IMR-90 (cell line): ENCODE data around the gene PHOX2A. TPM values are rescaled to one million over a fixed set of nuclear protein-coding genes. Genes with fewer than 3 reads are reported as not detected.

Source experiments
- ATAC-seq: fragments of 200-7000 bp; cut with Tn5 transposase; 2 replicates; pipeline ENCODE4 v1.9.1; 2020; ENCODE audit warnings: low read depth, mild to moderate bottlenecking, moderate library complexity
- BruUV-seq: library from RNA; stranded (reverse); fragments of 400-500 nt; replicated peaks from 2 replicates; lab custom pipeline; 2021; lab: Mats Ljungman, UMichigan
- CTCF ChIA-PET: fragments of 300-600 bp; formaldehyde crosslinking; extraction: SDS; loops from one replicate; lab custom pipeline; 2021; ENCODE audit warnings: antibody characterized with exemption; lab: Yijun Ruan, JAX
- POLR2A ChIA-PET: fragments of 300-600 bp; sonication (Branson Sonifier 250); formaldehyde crosslinking; loops from one replicate; lab custom pipeline; 2022; ENCODE audit warnings: antibody characterized with exemption; ENCODE audit not compliant: unreplicated experiment; lab: Charles Lee
- DNase-seq: peaks from one replicate; pipeline ENCODE4 v3.0.0; 2013
- H2AFZ ChIP-seq: replicated peaks from 2 replicates; pipeline ENCODE3; 2013; ENCODE audit warnings: low read length, mild to moderate bottlenecking; ENCODE audit not compliant: poor library complexity
- H2AK5ac ChIP-seq: 2 replicates; pipeline ENCODE4 v1.6.1; 2013; ENCODE audit warnings: low read depth, low read length, inconsistent platforms
- H2AK9ac ChIP-seq: replicated peaks from 2 replicates; pipeline ENCODE3; 2013; ENCODE audit warnings: mild to moderate bottlenecking, low read depth, low read length, moderate library complexity; ENCODE audit not compliant: poor library complexity
- H2BK120ac ChIP-seq: 2 replicates; pipeline ENCODE4 v1.6.1; 2013; ENCODE audit warnings: low read depth, low read length, inconsistent platforms
- H2BK15ac ChIP-seq: 3 replicates; pipeline ENCODE4 v1.6.1; 2013; ENCODE audit warnings: low read depth, low read length, inconsistent platforms
- H2BK20ac ChIP-seq: 2 replicates; pipeline ENCODE4 v1.6.1; 2013; ENCODE audit warnings: low read depth, mild to moderate bottlenecking, inconsistent platforms, low read length, moderate library complexity
- H2BK5ac ChIP-seq: 2 replicates; pipeline ENCODE4 v1.6.1; 2013; ENCODE audit warnings: mild to moderate bottlenecking, low read depth, low read length, inconsistent platforms; ENCODE audit not compliant: poor library complexity, severe bottlenecking
- H3K14ac ChIP-seq: replicated peaks from 2 replicates; pipeline ENCODE4 v1.6.1; 2013; ENCODE audit warnings: low read depth, low read length, inconsistent platforms
- H3K18ac ChIP-seq: 2 replicates; pipeline ENCODE4 v1.6.1; 2013; ENCODE audit warnings: low read depth, low read length, control low read depth
- H3K23ac ChIP-seq: 2 replicates; pipeline ENCODE4 v1.6.1; 2013; ENCODE audit warnings: low read depth, low read length, inconsistent platforms
- H3K27ac ChIP-seq: 2 replicates; pipeline ENCODE4 v1.5.1; 2013; ENCODE audit warnings: mild to moderate bottlenecking, control low read depth, low read length; ENCODE audit not compliant: insufficient read depth
- H3K27me3 ChIP-seq: 2 replicates; pipeline ENCODE4 v1.6.1; 2013; ENCODE audit warnings: low read length; ENCODE audit not compliant: control insufficient read depth, insufficient read depth
- H3K36me3 ChIP-seq: 2 replicates; pipeline ENCODE4 v1.6.1; 2013; ENCODE audit warnings: low read length, mixed read lengths; ENCODE audit not compliant: control insufficient read depth, insufficient read depth
- H3K4ac ChIP-seq: 2 replicates; pipeline ENCODE4 v1.6.1; 2013; ENCODE audit warnings: low read depth, low read length, inconsistent platforms
- H3K4me1 ChIP-seq: 2 replicates; pipeline ENCODE4 v1.6.1; 2013; ENCODE audit warnings: low read length, mixed read lengths; ENCODE audit not compliant: control insufficient read depth, insufficient read depth
- H3K4me2 ChIP-seq: 2 replicates; pipeline ENCODE4 v1.6.1; 2013; ENCODE audit warnings: low read depth, mild to moderate bottlenecking, control low read depth, low read length, moderate library complexity
- H3K4me3 ChIP-seq: 2 replicates; pipeline ENCODE4 v1.5.1; 2013; ENCODE audit warnings: low read depth, mild to moderate bottlenecking, control low read depth, low read length, moderate library complexity; ENCODE audit not compliant: insufficient read depth
- H3K56ac ChIP-seq: 2 replicates; pipeline ENCODE4 v1.6.1; 2013; ENCODE audit warnings: low read length, inconsistent platforms; ENCODE audit not compliant: insufficient read depth; ENCODE audit errors: extremely low read depth
- H3K79me1 ChIP-seq, 2 experiments: 2 replicates each; pipeline ENCODE4 v1.6.1; 2013; ENCODE audit warnings: low read length in 2 of 2, inconsistent platforms in 1 of 2, low read depth in 1 of 2
- H3K9ac ChIP-seq: 2 replicates; pipeline ENCODE4 v1.6.1; 2013; ENCODE audit warnings: low read depth, low read length, control low read depth
- H3K9me1 ChIP-seq: 2 replicates; pipeline ENCODE4 v1.6.1; 2013; ENCODE audit warnings: low read length, inconsistent platforms; ENCODE audit not compliant: insufficient read depth
- H3K9me3 ChIP-seq: 2 replicates; pipeline ENCODE4 v1.6.1; 2013; ENCODE audit warnings: low read length; ENCODE audit not compliant: control insufficient read depth, insufficient read depth
- H4K20me1 ChIP-seq: 2 replicates; pipeline ENCODE4 v1.6.1; 2013; ENCODE audit warnings: low read length, inconsistent platforms; ENCODE audit not compliant: insufficient read depth
- H4K5ac ChIP-seq: 2 replicates; pipeline ENCODE4 v1.6.1; 2013; ENCODE audit warnings: mild to moderate bottlenecking, low read depth, low read length, control low read depth
- H4K8ac ChIP-seq, 2 experiments: 2 replicates each; pipeline ENCODE4 v1.6.1; 2013; ENCODE audit warnings: low read depth in 2 of 2, low read length in 2 of 2, control low read depth in 1 of 2, inconsistent platforms in 1 of 2
- H4K91ac ChIP-seq: 2 replicates; pipeline ENCODE4 v1.6.1; 2013; ENCODE audit warnings: low read depth, low read length, inconsistent platforms; ENCODE audit not compliant: insufficient read depth
- BHLHE40 ChIP-seq: fragments of 150-350 bp; IDR thresholded peaks from 2 replicates; pipeline ENCODE4 v1.6.1; 2016; ENCODE audit warnings: mild to moderate bottlenecking, low read depth, low read length
- CHD1 ChIP-seq: IDR thresholded peaks from 2 replicates; pipeline ENCODE4 v1.6.1; 2012; ENCODE audit warnings: low read depth, low read length, improper control_type of control experiment
- FOS ChIP-seq: fragments of 150-350 bp; IDR thresholded peaks from 2 replicates; pipeline ENCODE4 v1.6.1; 2016; ENCODE audit warnings: low read depth, low read length
- MAFK ChIP-seq: IDR thresholded peaks from 2 replicates; pipeline ENCODE4 v1.6.1; 2012; ENCODE audit warnings: low read depth, low read length, improper control_type of control experiment
- MAZ ChIP-seq: IDR thresholded peaks from 2 replicates; pipeline ENCODE4 v1.6.1; 2012; ENCODE audit warnings: low read depth, mild to moderate bottlenecking, low read length, improper control_type of control experiment, moderate library complexity, borderline replicate concordance
- MXI1 ChIP-seq: IDR thresholded peaks from 2 replicates; pipeline ENCODE4 v1.6.1; 2012; ENCODE audit warnings: low read depth, mild to moderate bottlenecking, low read length, moderate library complexity, borderline replicate concordance
- NFE2L2 ChIP-seq: fragments of 150-350 bp; IDR thresholded peaks from 2 replicates; pipeline ENCODE4 v1.6.1; 2016; ENCODE audit warnings: low read depth, mild to moderate bottlenecking, low read length
- POLR2A ChIP-seq: IDR thresholded peaks from 2 replicates; pipeline ENCODE4 v1.6.1; 2012; ENCODE audit warnings: mild to moderate bottlenecking, low read depth, low read length
- RAD21 ChIP-seq: IDR thresholded peaks from 2 replicates; pipeline ENCODE4 v1.6.1; 2012; ENCODE audit warnings: low read length, improper control_type of control experiment
- RCOR1 ChIP-seq: IDR thresholded peaks from 2 replicates; pipeline ENCODE4 v1.6.1; 2012; ENCODE audit warnings: mild to moderate bottlenecking, low read length, improper control_type of control experiment; ENCODE audit not compliant: insufficient replicate concordance
- SMC3 ChIP-seq: fragments of 150-350 bp; IDR thresholded peaks from 2 replicates; pipeline ENCODE4 v1.6.1; 2016; ENCODE audit warnings: low read depth, mild to moderate bottlenecking, antibody characterized with exemption, low read length, moderate library complexity
- WGBS, 2 experiments: methylation state at CpG; one replicate each; pipeline versions ENCODE4 v1.1.5 to v1.1.7; 2013; ENCODE audit warnings: missing lambda C conversion rate in 2 of 2; ENCODE audit not compliant: insufficient read length in 1 of 2; ENCODE audit errors: extremely low coverage in 2 of 2; 5-methylcytosine and 5-hydroxymethylcytosine counted together
- dilution Hi-C: fragments of 300-500 bp; cut with HindIII; formaldehyde crosslinking; loops from one replicate; pipeline ENCODE4 v1.14.3; 2018; ENCODE audit warnings: low sequenced_read_pairs; ENCODE audit not compliant: unreplicated experiment
- in situ Hi-C: fragments of 300-500 bp; cut with MboI; formaldehyde crosslinking; loops from 3 replicates; pipeline ENCODE4 v1.14.3; 2019; ENCODE audit warnings: low sequenced_read_pairs, inconsistent platforms, mixed read lengths
- intact Hi-C: fragments of 100-400 bp; cut with micrococcal nuclease; formaldehyde crosslinking; loops from 2 replicates; pipeline ENCODE4 v1.10.0; 2022
- polyA plus RNA-seq, 3 experiments: library from polyadenylated mRNA; depleted of rRNA; stranded (reverse); fragments of >200 nt; gene quantifications; 2 replicates each; pipeline ENCODE4 v1.2.3, GENCODE V29; 2012; ENCODE audit warnings: low replicate concordance in 1 of 3
- total RNA-seq: library from RNA; depleted of rRNA; stranded (reverse); fragments of >200 nt; gene quantifications from 2 replicates; pipeline ENCODE4 v1.2.3, GENCODE V29; 2012
- TF ChIP-seq, protein P1 (sequence below): fragments of 150-350 bp; IDR thresholded peaks from 2 replicates; pipeline ENCODE4 v1.6.1; 2017; ENCODE audit warnings: mild to moderate bottlenecking, antibody characterized with exemption, low read length, low read depth
- TF ChIP-seq, protein P2 (sequence below): fragments of 150-350 bp; IDR thresholded peaks from 2 replicates; pipeline ENCODE4 v1.6.1; 2016; ENCODE audit warnings: low read depth, mild to moderate bottlenecking, low read length, moderate library complexity, borderline replicate concordance

PHOX2A gene
- total and polyA plus RNA-seq, 2 of the 4 experiments (the other 2 are of a cell fraction), result not detected

GRCh38 chr11:72222907-72223614 is 20.9 kb downstream of the PHOX2A start:
- dilution Hi-C loops, result no loop called here
- POLR2A ChIA-PET, result interaction anchor here (0.6 kb wide), 1 partner anchor 266 kb away, joined by 3 read pairs; no protein-coding TSS in a partner anchor
- 3% methylated on average over 10 of the region's 47 CpGs; no CpG with 5 or more reads in 1 of the 2 experiments for WGBS, 2 experiments
- TF ChIP-seq RAD21 (no peak), MAFK (peak; percentile 66), MAZ (peak; percentile 87), POLR2A (no peak; the same call in 1 of the 2 replicates), FOS (no peak), MXI1 (peak; percentile 52; the same call in 1 of the 2 replicates), SMC3 (no peak), CHD1 (no peak), RCOR1 (no peak), NFE2L2 (no peak), BHLHE40 (no peak)
- TF ChIP-seq, protein P1, sequence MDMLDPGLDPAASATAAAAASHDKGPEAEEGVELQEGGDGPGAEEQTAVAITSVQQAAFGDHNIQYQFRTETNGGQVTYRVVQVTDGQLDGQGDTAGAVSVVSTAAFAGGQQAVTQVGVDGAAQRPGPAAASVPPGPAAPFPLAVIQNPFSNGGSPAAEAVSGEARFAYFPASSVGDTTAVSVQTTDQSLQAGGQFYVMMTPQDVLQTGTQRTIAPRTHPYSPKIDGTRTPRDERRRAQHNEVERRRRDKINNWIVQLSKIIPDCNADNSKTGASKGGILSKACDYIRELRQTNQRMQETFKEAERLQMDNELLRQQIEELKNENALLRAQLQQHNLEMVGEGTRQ, result no peak
- TF ChIP-seq, protein P2, sequence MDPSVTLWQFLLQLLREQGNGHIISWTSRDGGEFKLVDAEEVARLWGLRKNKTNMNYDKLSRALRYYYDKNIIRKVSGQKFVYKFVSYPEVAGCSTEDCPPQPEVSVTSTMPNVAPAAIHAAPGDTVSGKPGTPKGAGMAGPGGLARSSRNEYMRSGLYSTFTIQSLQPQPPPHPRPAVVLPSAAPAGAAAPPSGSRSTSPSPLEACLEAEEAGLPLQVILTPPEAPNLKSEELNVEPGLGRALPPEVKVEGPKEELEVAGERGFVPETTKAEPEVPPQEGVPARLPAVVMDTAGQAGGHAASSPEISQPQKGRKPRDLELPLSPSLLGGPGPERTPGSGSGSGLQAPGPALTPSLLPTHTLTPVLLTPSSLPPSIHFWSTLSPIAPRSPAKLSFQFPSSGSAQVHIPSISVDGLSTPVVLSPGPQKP, result no peak

More at GRCh38 chr11:72222907-72223614, 20.9 kb downstream of the PHOX2A start:
- Histone ChIP-seq H2BK15ac (peak overlapping the region; percentile 76; the same call in 1 of the 3 replicates), H2BK20ac (peak overlapping the region; percentile 35; the same call in 1 of the 2 replicates), H4K20me1 (peaks cover 30% of the 10 kb centered on the region), H4K5ac (peak overlapping the region; percentile 73), H3K27ac (peak overlapping the region; percentile 80), H2AFZ (peak overlapping the region; percentile 91), H3K4ac (peak overlapping the region; percentile 73), H3K23ac (peak overlapping the region; percentile 62), H4K91ac (peak overlapping the region; percentile 63), H3K9me3 (no peaks in the 10 kb centered on the region), H3K27me3 (peaks cover 11% of the 10 kb centered on the region), H2BK120ac (peak overlapping the region; percentile 39; the same call in 1 of the 2 replicates), H4K8ac (peak overlapping the region; percentile 85 to 95), H3K4me1 (peaks cover 6% of the 10 kb centered on the region; the same call in 1 of the 2 replicates), H3K9me1 (peaks cover 7% of the 10 kb centered on the region; the same call in 1 of the 2 replicates), H3K9ac (peak overlapping the region; percentile 72), H2AK9ac (peak overlapping the region; percentile 74), H2AK5ac (peak overlapping the region; percentile 63; the same call in 1 of the 2 replicates), H3K14ac (peak overlapping the region; percentile 71), H3K18ac (peak overlapping the region; percentile 3), H3K56ac (peak overlapping the region; percentile 52), H3K36me3 (peaks cover 13% of the 10 kb centered on the region), H3K79me1 (peaks cover 23 to 38% of the 10 kb centered on the region in 2 experiments; a peak in 3 of 4 replicates), H3K4me2 (peak overlapping the region; percentile 73), H2BK5ac (peak overlapping the region; percentile 77), H3K4me3 (peak overlapping the region; percentile 98)
- ATAC-seq (peak; percentile 76), DNase-seq (peak; percentile 88)
- in situ Hi-C loops, result no loop called here
- no TSS peak for BruUV-seq
- CTCF ChIA-PET, result interaction anchor here (0.6 to 1.3 kb wide), 4 partner anchors 40 to 198 kb away, joined by 3 read pairs; no protein-coding TSS in a partner anchor
- intact Hi-C loops, result loop anchor here (2.0 kb wide), 1 partner anchor 120 kb away; the partner anchor contains the start of gene LAMTOR1
